HCT116 (cell line): ENCODE data around the gene NOP53. TPM values are rescaled to one million over a fixed set of nuclear protein-coding genes. Genes with fewer than 3 reads are reported as not detected.

Source experiments
- ATAC-seq: fragments of 200-7000 bp; cut with Tn5 transposase; 2 replicates; pipeline ENCODE4 v1.9.1; 2020; ENCODE audit warnings: mild to moderate bottlenecking, moderate library complexity
- BruUV-seq: library from RNA; stranded (reverse); fragments of 400-500 nt; replicated peaks from 2 replicates; lab custom pipeline; 2021; lab: Mats Ljungman, UMichigan
- CTCF ChIA-PET: fragments of 300-600 bp; sonication (Branson Sonifier 250); formaldehyde crosslinking; loops from one replicate; lab custom pipeline; 2021; ENCODE audit warnings: antibody characterized with exemption; lab: Charles Lee
- POLR2A ChIA-PET: fragments of 300-600, 350-600 bp; sonication (Branson Sonifier 250); formaldehyde crosslinking; loops from one replicate; lab custom pipeline; 2021; ENCODE audit warnings: antibody characterized with exemption; lab: Charles Lee
- RAD21 ChIA-PET, 2 experiments: fragments of 300-600 bp; sonication (Branson Sonifier 250); formaldehyde crosslinking; loops; one replicate each; lab custom pipeline; 2023; ENCODE audit warnings: low total read pairs in 2 of 2; ENCODE audit not compliant: uncharacterized antibody in 2 of 2, unreplicated experiment in 2 of 2, low non-redundant PET in 1 of 2; lab: Charles Lee
- DNase-seq: peaks from one replicate; pipeline ENCODE4 v3.0.0-alpha.2; 2010; ENCODE audit warnings: low read depth, low spot score
- H2AFZ ChIP-seq: fragments of 200-600 bp; shearing (Covaris generic), sonication (generic); 2 replicates; pipeline ENCODE4 v1.6.1; 2017; ENCODE audit warnings: low read depth, mixed run types, mixed read lengths, antibody characterized with exemption, low read length; ENCODE audit not compliant: poor library complexity, severe bottlenecking
- H3K27ac ChIP-seq: 2 replicates; pipeline ENCODE4 v1.5.1; 2012; ENCODE audit warnings: low read depth, low read length
- H3K27me3 ChIP-seq: fragments of 200-600 bp; sonication (generic); 2 replicates; pipeline ENCODE4 v1.6.1; 2016; ENCODE audit warnings: mixed run types, low read length, mixed read lengths; ENCODE audit not compliant: insufficient read depth
- H3K36me3 ChIP-seq, 2 experiments: fragments of 200-500 bp in 1 of 2; fragments of 200-600 bp in 1 of 2; sonication (Bioruptor generic) in 1 of 2; sonication (generic) in 1 of 2; 2 replicates each; pipeline versions ENCODE4 v1.5.1 to v1.6.1; 2014 to 2016; ENCODE audit warnings: low read length in 2 of 2, inconsistent platforms in 1 of 2, mixed read lengths in 1 of 2, mixed run types in 1 of 2; ENCODE audit not compliant: insufficient read depth in 2 of 2, control insufficient read depth in 1 of 2
- H3K4me1 ChIP-seq, 2 experiments: fragments of 200-600 bp in 1 of 2; sonication (generic) in 1 of 2; 2 replicates each; pipeline versions ENCODE4 v1.5.1 to v1.6.1; 2012 to 2017; ENCODE audit warnings: low read length in 2 of 2, inconsistent platforms in 1 of 2, mild to moderate bottlenecking in 1 of 2, mixed read lengths in 1 of 2, mixed run types in 1 of 2, moderate library complexity in 1 of 2; ENCODE audit not compliant: insufficient read depth in 2 of 2, control insufficient read depth in 1 of 2
- H3K4me2 ChIP-seq: fragments of 200-600 bp; sonication (generic); 2 replicates; pipeline ENCODE4 v1.6.1; 2017; ENCODE audit warnings: mixed run types, low read length, mixed read lengths
- H3K4me3 ChIP-seq, 2 experiments: fragments of 200-600 bp in 1 of 2; sonication (generic) in 1 of 2; replicated peaks in 1 of 2; 2 replicates each; pipeline ENCODE4 v1.5.1; 2011 to 2016; ENCODE audit warnings: low read length in 2 of 2, control low read depth in 1 of 2, low read depth in 1 of 2, mild to moderate bottlenecking in 1 of 2, mixed read lengths in 1 of 2, mixed run types in 1 of 2
- H3K79me2 ChIP-seq: fragments of 200-600 bp; sonication (generic); 2 replicates; pipeline ENCODE4 v1.6.1; 2017; ENCODE audit warnings: mild to moderate bottlenecking, mixed run types, low read length, moderate library complexity, mixed read lengths; ENCODE audit not compliant: insufficient read depth
- H3K9ac ChIP-seq: fragments of 200-600 bp; sonication (generic); 2 replicates; pipeline ENCODE4 v1.6.1; 2016; ENCODE audit warnings: low read length, mixed read lengths
- H3K9me2 ChIP-seq: fragments of 200-600 bp; sonication (generic), shearing (Covaris generic); 2 replicates; pipeline ENCODE4 v1.6.1; 2017; ENCODE audit warnings: mixed run types, mild to moderate bottlenecking, moderate library complexity; ENCODE audit not compliant: insufficient read depth
- H3K9me3 ChIP-seq, 2 experiments: fragments of 200-500 bp in 1 of 2; fragments of 200-600 bp in 1 of 2; sonication (Bioruptor generic) in 1 of 2; sonication (generic) in 1 of 2; 2 replicates each; pipeline ENCODE4 v1.6.1; 2014 to 2017; ENCODE audit warnings: low read length in 2 of 2, mixed read lengths in 2 of 2, inconsistent platforms in 1 of 2, low read depth in 1 of 2, mild to moderate bottlenecking in 1 of 2, mixed run types in 1 of 2, moderate library complexity in 1 of 2; ENCODE audit not compliant: control insufficient read depth in 1 of 2, insufficient read depth in 1 of 2
- H4K20me1 ChIP-seq: fragments of 200-600 bp; sonication (generic), shearing (Covaris generic); 2 replicates; pipeline ENCODE4 v1.6.1; 2017; ENCODE audit warnings: mixed run types, mild to moderate bottlenecking, moderate library complexity; ENCODE audit not compliant: insufficient read depth
- ATF3 ChIP-seq: IDR thresholded peaks from 2 replicates; pipeline ENCODE4 v1.6.1; 2012
- CBX3 ChIP-seq: IDR thresholded peaks from 2 replicates; pipeline ENCODE4 v1.6.1; 2012; ENCODE audit warnings: low read depth
- CEBPB ChIP-seq: IDR thresholded peaks from 2 replicates; pipeline ENCODE4 v1.6.1; 2012; ENCODE audit warnings: low read depth
- CTCF ChIP-seq, 3 experiments: fragments of 200-600 bp in 1 of 3; sonication (generic) in 1 of 3; IDR thresholded peaks in 2 of 3; conservative IDR thresholded peaks in 1 of 3; 2 replicates each; pipeline ENCODE4 v1.5.1; 2012 to 2017; ENCODE audit warnings: low read depth in 2 of 3, low read length in 2 of 3, antibody characterized with exemption in 1 of 3, borderline replicate concordance in 1 of 3, control low read depth in 1 of 3, mild to moderate bottlenecking in 1 of 3, mixed read lengths in 1 of 3, mixed run types in 1 of 3, moderate library complexity in 1 of 3; ENCODE audit not compliant: insufficient read depth in 1 of 3
- EGR1 ChIP-seq: IDR thresholded peaks from 2 replicates; pipeline ENCODE4 v1.6.1; 2012; ENCODE audit warnings: low read depth
- ELF1 ChIP-seq: IDR thresholded peaks from 2 replicates; pipeline ENCODE4 v1.6.1; 2012; ENCODE audit warnings: low read depth, borderline replicate concordance
- EZH2 ChIP-seq: fragments of 200-600 bp; sonication (generic); IDR thresholded peaks from 2 replicates; pipeline ENCODE4 v1.6.1; 2017; ENCODE audit warnings: antibody characterized with exemption, mixed run types
- FOSL1 ChIP-seq: IDR thresholded peaks from 2 replicates; pipeline ENCODE4 v1.6.1; 2012; ENCODE audit warnings: low read depth
- JUND ChIP-seq: IDR thresholded peaks from 2 replicates; pipeline ENCODE4 v1.6.1; 2012
- MAX ChIP-seq: IDR thresholded peaks from 2 replicates; pipeline ENCODE4 v1.6.1; 2012
- POLR2A ChIP-seq: IDR thresholded peaks from 2 replicates; pipeline ENCODE4 v1.7.0; 2011; ENCODE audit warnings: borderline replicate concordance; ENCODE audit not compliant: insufficient read depth, insufficient read length; ENCODE audit errors: extremely low read depth
- POLR2AphosphoS5 ChIP-seq: IDR thresholded peaks from 2 replicates; pipeline ENCODE4 v1.6.1; 2011; ENCODE audit warnings: mild to moderate bottlenecking, low read depth, low read length, moderate library complexity
- SIN3A ChIP-seq: IDR thresholded peaks from 2 replicates; pipeline ENCODE4 v1.6.1; 2012; ENCODE audit warnings: low read depth
- SP1 ChIP-seq: IDR thresholded peaks from 2 replicates; pipeline ENCODE4 v1.6.1; 2012; ENCODE audit warnings: low read depth
- SRF ChIP-seq: IDR thresholded peaks from 2 replicates; pipeline ENCODE4 v1.6.1; 2012; ENCODE audit warnings: low read depth
- TCF7L2 ChIP-seq: IDR thresholded peaks from 2 replicates; pipeline ENCODE4 v1.7.0; 2011; ENCODE audit warnings: borderline replicate concordance, inconsistent platforms; ENCODE audit not compliant: insufficient read depth, insufficient read length; ENCODE audit errors: extremely low read depth
- YY1 ChIP-seq: IDR thresholded peaks from 2 replicates; pipeline ENCODE4 v1.6.1; 2011; ENCODE audit warnings: low read length, low read depth, moderate library complexity, mild to moderate bottlenecking; ENCODE audit not compliant: insufficient replicate concordance; ENCODE audit errors: extremely low read depth
- ZFX ChIP-seq: fragments of 450-650 bp; IDR thresholded peaks from 2 replicates; pipeline ENCODE4 v1.6.1; 2017
- ZNF274 ChIP-seq: fragments of 200-500 bp; sonication (Bioruptor generic); IDR thresholded peaks from 2 replicates; pipeline ENCODE4 v1.6.1; 2014; ENCODE audit warnings: mild to moderate bottlenecking, low read depth, low read length, inconsistent platforms
- intact Hi-C: fragments of 100-400 bp; cut with micrococcal nuclease; formaldehyde crosslinking; loops from 2 replicates; pipeline ENCODE4 v1.10.0; 2022
- total RNA-seq: library from RNA; stranded (reverse); gene quantifications from one replicate; pipeline ENCODE4 v1.2.1, GENCODE V29; 2021; ENCODE audit not compliant: unreplicated experiment

The NOP53 gene
- total RNA-seq, 1 experiment from 2014 or later: 322 TPM

- Histone ChIP-seq H3K4me3 (peak overlapping the region; percentile 49 to 58), H3K9me3 (no peaks in the 10 kb centered on the region), H2AFZ (no peak overlapping the region), H3K36me3 (peaks cover 2 to 18% of the 10 kb centered on the region in 2 experiments; a peak in 3 of 4 replicates), H3K4me1 (peaks cover 35 to 62% of the 10 kb centered on the region in 2 experiments), H3K27me3 (no peaks in the 10 kb centered on the region), H3K9me2 (no peaks in the 10 kb centered on the region), H3K79me2 (peaks cover 8% of the 10 kb centered on the region), H3K4me2 (peak overlapping the region; percentile 88), H3K9ac (peak overlapping the region; percentile 74), H4K20me1 (no peaks in the 10 kb centered on the region), H3K27ac (peak overlapping the region; percentile 98)
- DNase-seq (peak; percentile 79), ATAC-seq (peak; percentile 83)
- ChIA-PET POLR2A (interaction anchor here (0.6 to 1.3 kb wide), 3 partner anchors 8 to 16 kb away, joined by 3 to 5 read pairs (median 4); partner anchors contain the start of gene EHD2), CTCF (interaction anchor here (0.9 to 9.2 kb wide), 4 partner anchors 17 to 293 kb away, joined by 3 to 62 read pairs (median 6); partner anchors contain the start of gene EHD2), RAD21 (interaction anchor here (0.5 to 1.0 kb wide), 2 partner anchors 17 to 91 kb away, joined by 3 to 5 read pairs; no protein-coding TSS in a partner anchor)
- TF ChIP-seq TCF7L2 (no peak), EGR1 (peak; percentile 54), SIN3A (peak; percentile 47; the same call in 1 of the 2 replicates), YY1 (no peak), ELF1 (no peak), SP1 (peak; percentile 74), JUND (peak; percentile 80), MAX (no peak), ZFX (no peak), ZNF274 (no peak), POLR2A (no peak), ATF3 (no peak), FOSL1 (peak; percentile 75), CBX3 (no peak), EZH2 (no peak), CEBPB (no peak), POLR2AphosphoS5 (peak; percentile 55), CTCF (IDR thresholded peaks at IDR 0.05 in 2 of 3, conservative IDR thresholded peaks at IDR 0.05 in 1 of 3; ENCODE audit: borderline replicate concordance in 1 of 3, insufficient read depth in 1 of 3, low read depth in 2 of 3, low read length in 2 of 3) (no peak), SRF (no peak)
- no TSS peak for BruUV-seq
- intact Hi-C loops: loop anchor here (2.0 kb wide), 1 partner anchor 13 kb away; no protein-coding TSS in a partner anchor
Measured at GRCh38 chr19:47729468-47729798, 15.9 kb upstream of the NOP53 start.
